ENCODE data around the gene SDF4.

DNA sequence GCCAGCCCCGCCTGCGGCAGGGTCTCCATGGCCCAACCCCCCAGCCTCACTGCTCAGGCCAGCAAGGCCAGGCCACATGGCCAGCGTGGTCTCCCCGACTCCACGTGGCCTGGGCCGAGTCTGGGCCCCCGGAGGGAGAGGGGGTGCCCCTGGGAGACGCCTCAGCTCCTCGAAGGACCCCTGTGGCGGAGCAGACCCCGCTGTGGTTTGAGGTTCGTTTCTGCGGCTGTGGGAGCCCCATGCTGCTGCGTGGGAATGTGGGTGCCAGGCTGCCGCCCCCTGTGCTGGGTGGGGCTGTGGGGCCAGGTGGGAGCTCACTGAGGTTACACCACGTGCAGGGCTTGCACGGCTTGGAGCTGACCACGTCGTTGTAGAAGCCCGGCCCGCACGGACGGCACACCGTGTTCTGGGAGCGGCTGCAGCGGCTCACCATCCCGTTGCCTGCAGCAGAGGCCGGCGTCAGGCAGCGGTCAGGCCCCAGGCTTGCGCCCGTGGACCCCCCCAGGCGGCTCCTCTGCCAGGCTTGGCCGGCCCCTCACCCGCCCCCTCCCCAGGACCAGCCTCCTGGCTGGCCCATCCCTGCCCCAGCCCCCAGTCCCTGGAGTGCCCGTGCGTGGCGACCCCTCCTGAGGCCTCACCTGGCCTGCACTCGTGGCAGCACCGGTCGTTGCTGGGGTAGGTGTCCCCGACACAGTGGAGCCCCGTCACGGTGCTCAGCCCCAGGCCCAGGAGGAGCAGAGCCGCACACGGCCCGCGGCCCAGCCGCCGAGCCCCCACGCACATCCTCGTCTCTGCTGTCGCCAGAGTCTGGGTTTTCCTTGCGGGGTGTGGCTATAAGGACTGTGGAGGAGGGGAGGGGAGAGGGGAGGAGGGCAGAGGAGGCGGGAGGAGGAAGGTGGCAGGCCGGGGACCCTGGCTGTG, 18.2 kb downstream of the SDF4 start, which contains the start of gene TNFRSF4:
- TF ChIP-seq, protein P1, sequence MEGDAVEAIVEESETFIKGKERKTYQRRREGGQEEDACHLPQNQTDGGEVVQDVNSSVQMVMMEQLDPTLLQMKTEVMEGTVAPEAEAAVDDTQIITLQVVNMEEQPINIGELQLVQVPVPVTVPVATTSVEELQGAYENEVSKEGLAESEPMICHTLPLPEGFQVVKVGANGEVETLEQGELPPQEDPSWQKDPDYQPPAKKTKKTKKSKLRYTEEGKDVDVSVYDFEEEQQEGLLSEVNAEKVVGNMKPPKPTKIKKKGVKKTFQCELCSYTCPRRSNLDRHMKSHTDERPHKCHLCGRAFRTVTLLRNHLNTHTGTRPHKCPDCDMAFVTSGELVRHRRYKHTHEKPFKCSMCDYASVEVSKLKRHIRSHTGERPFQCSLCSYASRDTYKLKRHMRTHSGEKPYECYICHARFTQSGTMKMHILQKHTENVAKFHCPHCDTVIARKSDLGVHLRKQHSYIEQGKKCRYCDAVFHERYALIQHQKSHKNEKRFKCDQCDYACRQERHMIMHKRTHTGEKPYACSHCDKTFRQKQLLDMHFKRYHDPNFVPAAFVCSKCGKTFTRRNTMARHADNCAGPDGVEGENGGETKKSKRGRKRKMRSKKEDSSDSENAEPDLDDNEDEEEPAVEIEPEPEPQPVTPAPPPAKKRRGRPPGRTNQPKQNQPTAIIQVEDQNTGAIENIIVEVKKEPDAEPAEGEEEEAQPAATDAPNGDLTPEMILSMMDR (conservative IDR thresholded peaks at IDR 0.05) = no peak
- TF ChIP-seq EZH2 (IDR thresholded peaks at IDR 0.05; ENCODE audit: low read depth) = no peak
